GM12872 (cell line): ENCODE measurements around the gene USP9Y.

Experiments
- CTCF ChIP-seq: IDR thresholded peaks from 3 replicates; pipeline ENCODE4 v1.5.1; 2011; ENCODE audit warnings: low read depth, mild to moderate bottlenecking, low read length, moderate library complexity; ENCODE audit not compliant: insufficient read depth

Gene USP9Y

GRCh38 chrY:12741414-12741813 is 40.4 kb downstream of the USP9Y start:
- TF ChIP-seq CTCF, result no peak

- no peak for TF ChIP-seq CTCF
Observed at GRCh38 chrY:12742725-12743124, 41.7 kb downstream of the USP9Y start.

GRCh38 chrY:12744091-12744490 is 43.1 kb downstream of the USP9Y start:
- TF ChIP-seq CTCF, result no peak

GRCh38 chrY:12749293-12749692 is 48.3 kb downstream of the USP9Y start:
- no peak for TF ChIP-seq CTCF

GRCh38 chrY:12752856-12753255 is 51.8 kb downstream of the USP9Y start:
- TF ChIP-seq CTCF, result no peak

- TF ChIP-seq CTCF, result no peak
Observed at GRCh38 chrY:12756021-12756420, 55.0 kb downstream of the USP9Y start.

- no peak for TF ChIP-seq CTCF
Observed at GRCh38 chrY:12765976-12766375, 64.9 kb downstream of the USP9Y start.

GRCh38 chrY:12784521-12784920 is 83.5 kb downstream of the USP9Y start:
- no peak for TF ChIP-seq CTCF
